Measurements from ENCODE around the gene CASS4. TPM values are rescaled to one million over a fixed set of nuclear protein-coding genes. Genes with fewer than 3 reads are reported as not detected.

The CASS4 gene
- total RNA-seq, 1 experiment from 2014 or later: 0.17 TPM

DNA sequence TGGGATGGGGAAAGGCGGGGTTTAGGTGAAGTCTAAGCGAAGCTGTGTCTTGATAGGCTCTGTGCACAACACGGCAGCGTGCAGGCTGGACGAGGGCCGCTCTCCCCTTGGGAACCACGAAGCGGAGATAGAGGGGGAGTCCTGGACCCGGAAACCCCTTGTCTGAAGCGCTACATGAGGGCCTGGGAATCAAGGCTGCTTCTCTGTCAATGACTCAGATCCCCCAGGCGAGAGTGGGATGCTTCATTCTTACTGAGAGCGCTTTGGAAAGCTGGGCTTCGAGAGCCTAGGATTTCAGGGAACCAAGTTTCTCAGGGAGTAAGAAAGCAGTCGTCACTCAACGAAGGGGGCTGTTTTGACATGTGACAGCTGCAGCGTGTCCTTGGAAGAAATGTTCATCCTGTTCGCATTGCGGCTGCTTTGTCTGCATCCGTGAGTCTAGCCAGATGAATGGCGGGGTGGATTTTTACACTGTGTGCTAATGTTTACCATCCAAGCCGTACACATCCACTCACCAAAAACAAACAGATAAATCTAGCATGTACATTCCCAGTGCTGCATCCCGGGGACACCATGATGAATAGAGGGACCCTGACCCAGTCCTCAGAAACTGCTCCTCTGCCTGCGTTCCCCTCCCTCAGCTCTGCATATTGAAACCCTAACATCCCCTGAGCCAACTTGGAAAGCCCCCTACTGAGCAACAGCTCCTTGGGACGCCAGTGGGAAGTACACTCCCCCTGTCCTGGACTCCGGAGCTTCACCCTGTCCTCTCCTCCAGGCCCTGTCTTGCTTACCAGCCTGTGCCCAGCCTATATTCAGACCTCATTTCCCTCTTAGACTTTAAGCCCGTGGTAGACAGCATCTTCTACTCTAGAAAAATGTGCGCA is 31.8 kb downstream of the CASS4 start:
- H3K9ac ChIP-seq (ENCODE audit: low read length): no peak overlapping the region
- H3K4me3 ChIP-seq (replicated peaks in 1 of 2; ENCODE audit: low read depth in 1 of 2, low read length in 2 of 2): no peak overlapping the region
- no peaks in the 10 kb centered on the region for H3K9me3 ChIP-seq (ENCODE audit: control insufficient read depth in 1 of 2, insufficient read depth in 1 of 2, low read depth in 1 of 2, low read length in 2 of 2)
- ATAC-seq (no peak), DNase-seq (ENCODE audit: low read depth, low spot score) (no peak)
- H3K27me3 ChIP-seq (ENCODE audit: insufficient read depth, low read length): no peaks in the 10 kb centered on the region
- no TSS peak for BruUV-seq (replicated peaks)
- TF ChIP-seq ELF1 (IDR thresholded peaks at IDR 0.05; ENCODE audit: borderline replicate concordance, low read depth): no peak
- TF ChIP-seq, protein P1, sequence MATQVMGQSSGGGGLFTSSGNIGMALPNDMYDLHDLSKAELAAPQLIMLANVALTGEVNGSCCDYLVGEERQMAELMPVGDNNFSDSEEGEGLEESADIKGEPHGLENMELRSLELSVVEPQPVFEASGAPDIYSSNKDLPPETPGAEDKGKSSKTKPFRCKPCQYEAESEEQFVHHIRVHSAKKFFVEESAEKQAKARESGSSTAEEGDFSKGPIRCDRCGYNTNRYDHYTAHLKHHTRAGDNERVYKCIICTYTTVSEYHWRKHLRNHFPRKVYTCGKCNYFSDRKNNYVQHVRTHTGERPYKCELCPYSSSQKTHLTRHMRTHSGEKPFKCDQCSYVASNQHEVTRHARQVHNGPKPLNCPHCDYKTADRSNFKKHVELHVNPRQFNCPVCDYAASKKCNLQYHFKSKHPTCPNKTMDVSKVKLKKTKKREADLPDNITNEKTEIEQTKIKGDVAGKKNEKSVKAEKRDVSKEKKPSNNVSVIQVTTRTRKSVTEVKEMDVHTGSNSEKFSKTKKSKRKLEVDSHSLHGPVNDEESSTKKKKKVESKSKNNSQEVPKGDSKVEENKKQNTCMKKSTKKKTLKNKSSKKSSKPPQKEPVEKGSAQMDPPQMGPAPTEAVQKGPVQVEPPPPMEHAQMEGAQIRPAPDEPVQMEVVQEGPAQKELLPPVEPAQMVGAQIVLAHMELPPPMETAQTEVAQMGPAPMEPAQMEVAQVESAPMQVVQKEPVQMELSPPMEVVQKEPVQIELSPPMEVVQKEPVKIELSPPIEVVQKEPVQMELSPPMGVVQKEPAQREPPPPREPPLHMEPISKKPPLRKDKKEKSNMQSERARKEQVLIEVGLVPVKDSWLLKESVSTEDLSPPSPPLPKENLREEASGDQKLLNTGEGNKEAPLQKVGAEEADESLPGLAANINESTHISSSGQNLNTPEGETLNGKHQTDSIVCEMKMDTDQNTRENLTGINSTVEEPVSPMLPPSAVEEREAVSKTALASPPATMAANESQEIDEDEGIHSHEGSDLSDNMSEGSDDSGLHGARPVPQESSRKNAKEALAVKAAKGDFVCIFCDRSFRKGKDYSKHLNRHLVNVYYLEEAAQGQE (IDR thresholded peaks at IDR 0.05; ENCODE audit: low read depth): no peak
- no peak for TF ChIP-seq JUND (IDR thresholded peaks at IDR 0.05)
- TF ChIP-seq EZH2phosphoT487 (IDR thresholded peaks at IDR 0.05; ENCODE audit: borderline replicate concordance): no peak
- TF ChIP-seq MAX (IDR thresholded peaks at IDR 0.05): no peak
- RAD21 ChIA-PET (ENCODE audit: low non-redundant PET in 1 of 2, low total read pairs in 2 of 2, uncharacterized antibody in 2 of 2, unreplicated experiment in 2 of 2): no interaction called here
- no peaks in the 10 kb centered on the region for H3K36me3 ChIP-seq (ENCODE audit: control insufficient read depth in 1 of 2, insufficient read depth in 2 of 2, low read length in 2 of 2)
- no peak overlapping the region for H3K27ac ChIP-seq (ENCODE audit: low read depth, low read length)
- H3K4me1 ChIP-seq (ENCODE audit: control insufficient read depth in 1 of 2, insufficient read depth in 2 of 2, low read length in 2 of 2): no peaks in the 10 kb centered on the region
- no peaks in the 10 kb centered on the region for H4K20me1 ChIP-seq (ENCODE audit: insufficient read depth)
- H2AFZ ChIP-seq (ENCODE audit: low read depth, low read length, poor library complexity, severe bottlenecking): no peak overlapping the region
- POLR2A ChIA-PET: no interaction called here
- CTCF ChIA-PET: no interaction called here
- H3K9me2 ChIP-seq (ENCODE audit: insufficient read depth): no peaks in the 10 kb centered on the region
- H3K79me2 ChIP-seq (ENCODE audit: insufficient read depth, low read length): no peaks in the 10 kb centered on the region
- H3K4me2 ChIP-seq (ENCODE audit: low read length): no peak overlapping the region
- intact Hi-C loops (cut with micrococcal nuclease): no loop called here

Data from HCT116 (cell line).